ENCODE measurements around the gene COLGALT1. TPM values are rescaled to one million over a fixed set of nuclear protein-coding genes. Genes with fewer than 3 reads are reported as not detected.
"Not testable (repeated sequence)": the region's sequence is repeated elsewhere in the genome, so short reads cannot be mapped to it uniquely, and the experiment has no call there.

The COLGALT1 gene
- total RNA-seq, 1 donor = 62.5 TPM

DNA sequence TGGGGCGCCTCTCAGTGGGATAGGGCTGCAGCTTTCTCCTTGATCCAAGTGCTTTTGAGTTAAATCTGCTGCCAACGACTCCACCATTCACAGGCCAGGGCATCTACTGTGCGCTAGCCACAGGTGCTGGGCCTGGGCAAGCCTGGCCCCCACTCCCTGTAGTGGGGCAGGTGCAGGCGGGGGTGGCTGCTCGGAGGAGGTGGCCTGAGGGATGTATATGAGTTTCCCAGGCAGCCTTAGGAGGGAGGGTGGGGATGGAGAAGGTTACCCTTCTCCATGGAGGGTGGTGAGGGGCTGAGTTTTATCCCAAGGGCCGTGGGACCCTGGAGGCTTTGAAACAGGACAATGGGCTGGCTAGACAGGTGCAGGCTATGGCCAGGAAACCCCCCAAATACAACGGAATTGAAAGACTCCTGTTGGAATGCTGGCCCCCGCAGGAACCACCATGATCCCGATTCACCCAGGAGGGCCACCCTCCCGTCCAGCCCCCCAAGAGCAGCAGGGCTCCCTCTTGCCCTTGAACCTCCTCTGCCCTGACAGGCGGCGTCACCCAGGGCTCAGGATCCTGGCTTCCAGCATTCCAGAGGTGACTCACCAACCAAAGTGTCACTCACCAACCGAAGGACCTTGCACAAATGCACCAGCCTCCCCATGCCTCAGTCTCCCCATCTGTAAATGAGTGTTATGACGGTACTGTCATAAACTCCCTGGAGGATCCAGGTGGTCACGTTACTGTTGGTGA, 39.9 kb upstream of the COLGALT1 start:
- H3K4me3 ChIP-seq (ENCODE audit: low read depth, low read length) = no peak overlapping the region
- TF ChIP-seq, protein P1, sequence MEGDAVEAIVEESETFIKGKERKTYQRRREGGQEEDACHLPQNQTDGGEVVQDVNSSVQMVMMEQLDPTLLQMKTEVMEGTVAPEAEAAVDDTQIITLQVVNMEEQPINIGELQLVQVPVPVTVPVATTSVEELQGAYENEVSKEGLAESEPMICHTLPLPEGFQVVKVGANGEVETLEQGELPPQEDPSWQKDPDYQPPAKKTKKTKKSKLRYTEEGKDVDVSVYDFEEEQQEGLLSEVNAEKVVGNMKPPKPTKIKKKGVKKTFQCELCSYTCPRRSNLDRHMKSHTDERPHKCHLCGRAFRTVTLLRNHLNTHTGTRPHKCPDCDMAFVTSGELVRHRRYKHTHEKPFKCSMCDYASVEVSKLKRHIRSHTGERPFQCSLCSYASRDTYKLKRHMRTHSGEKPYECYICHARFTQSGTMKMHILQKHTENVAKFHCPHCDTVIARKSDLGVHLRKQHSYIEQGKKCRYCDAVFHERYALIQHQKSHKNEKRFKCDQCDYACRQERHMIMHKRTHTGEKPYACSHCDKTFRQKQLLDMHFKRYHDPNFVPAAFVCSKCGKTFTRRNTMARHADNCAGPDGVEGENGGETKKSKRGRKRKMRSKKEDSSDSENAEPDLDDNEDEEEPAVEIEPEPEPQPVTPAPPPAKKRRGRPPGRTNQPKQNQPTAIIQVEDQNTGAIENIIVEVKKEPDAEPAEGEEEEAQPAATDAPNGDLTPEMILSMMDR (IDR thresholded peaks at IDR 0.05; ENCODE audit: insufficient read depth, low read length) = no peak
- no peak for DNase-seq (ENCODE audit: low read depth)

DNA sequence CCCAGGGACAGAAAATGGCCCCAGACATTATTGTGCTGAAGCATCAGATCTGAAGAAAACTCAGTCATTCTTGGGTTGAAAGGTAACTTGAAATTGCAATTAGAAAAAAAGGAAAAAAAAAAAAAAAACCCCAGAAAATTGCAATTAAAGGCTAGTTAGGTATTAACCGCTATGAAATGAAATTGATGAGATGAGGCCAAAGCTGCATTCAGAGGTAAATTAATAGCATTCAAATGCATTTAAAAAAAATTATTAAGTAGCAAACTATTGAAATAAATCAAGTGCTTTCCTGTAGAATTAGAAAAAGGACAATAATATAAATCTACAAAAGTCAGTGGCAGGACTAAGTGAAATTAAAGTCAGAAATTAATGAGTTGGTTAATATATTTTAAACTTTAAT, 37.6 kb upstream of the COLGALT1 start:
- TF ChIP-seq, protein P1 (IDR thresholded peaks at IDR 0.05; ENCODE audit: insufficient read depth, low read length) = no peak
- H3K4me3 ChIP-seq (ENCODE audit: low read depth, low read length) = no peak overlapping the region
- DNase-seq (ENCODE audit: low read depth) = no peak

GRCh38 chr19:17518654-17519053, 36.8 kb upstream of the COLGALT1 start:
- not testable (repeated sequence) for H3K4me3 ChIP-seq (ENCODE audit: low read depth, low read length); DNase-seq (ENCODE audit: low read depth)

DNA sequence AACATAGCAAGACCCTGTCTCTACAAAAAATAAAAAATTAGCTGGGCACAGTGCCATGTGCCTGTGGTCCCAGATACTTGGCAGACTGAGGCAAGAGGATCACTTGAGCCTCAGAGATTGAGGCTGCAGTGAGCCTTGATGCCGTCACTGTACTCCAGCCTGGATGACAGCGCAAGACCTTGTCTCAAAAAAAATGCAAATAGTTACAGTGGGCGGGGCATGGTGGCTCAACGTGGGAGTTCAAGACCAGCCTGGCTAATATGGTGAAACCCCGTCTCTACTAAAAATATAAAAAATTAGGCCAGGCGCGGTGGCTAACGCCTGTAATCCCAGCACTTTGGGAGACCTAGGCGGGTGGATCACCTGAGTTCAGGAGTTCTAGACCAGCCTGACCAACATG, 35.5 kb upstream of the COLGALT1 start:
- DNase-seq (ENCODE audit: low read depth) = no peak
- no peak overlapping the region for H3K4me3 ChIP-seq (ENCODE audit: low read depth, low read length)
- TF ChIP-seq, protein P1 (IDR thresholded peaks at IDR 0.05; ENCODE audit: insufficient read depth, low read length) = no peak

- H3K4me3 ChIP-seq (ENCODE audit: low read depth, low read length) = no peak overlapping the region
- DNase-seq (ENCODE audit: low read depth) = no peak
- TF ChIP-seq, protein P1 (IDR thresholded peaks at IDR 0.05; ENCODE audit: insufficient read depth, low read length) = no peak
Observed at GRCh38 chr19:17520865-17521264, 34.6 kb upstream of the COLGALT1 start.

DNA sequence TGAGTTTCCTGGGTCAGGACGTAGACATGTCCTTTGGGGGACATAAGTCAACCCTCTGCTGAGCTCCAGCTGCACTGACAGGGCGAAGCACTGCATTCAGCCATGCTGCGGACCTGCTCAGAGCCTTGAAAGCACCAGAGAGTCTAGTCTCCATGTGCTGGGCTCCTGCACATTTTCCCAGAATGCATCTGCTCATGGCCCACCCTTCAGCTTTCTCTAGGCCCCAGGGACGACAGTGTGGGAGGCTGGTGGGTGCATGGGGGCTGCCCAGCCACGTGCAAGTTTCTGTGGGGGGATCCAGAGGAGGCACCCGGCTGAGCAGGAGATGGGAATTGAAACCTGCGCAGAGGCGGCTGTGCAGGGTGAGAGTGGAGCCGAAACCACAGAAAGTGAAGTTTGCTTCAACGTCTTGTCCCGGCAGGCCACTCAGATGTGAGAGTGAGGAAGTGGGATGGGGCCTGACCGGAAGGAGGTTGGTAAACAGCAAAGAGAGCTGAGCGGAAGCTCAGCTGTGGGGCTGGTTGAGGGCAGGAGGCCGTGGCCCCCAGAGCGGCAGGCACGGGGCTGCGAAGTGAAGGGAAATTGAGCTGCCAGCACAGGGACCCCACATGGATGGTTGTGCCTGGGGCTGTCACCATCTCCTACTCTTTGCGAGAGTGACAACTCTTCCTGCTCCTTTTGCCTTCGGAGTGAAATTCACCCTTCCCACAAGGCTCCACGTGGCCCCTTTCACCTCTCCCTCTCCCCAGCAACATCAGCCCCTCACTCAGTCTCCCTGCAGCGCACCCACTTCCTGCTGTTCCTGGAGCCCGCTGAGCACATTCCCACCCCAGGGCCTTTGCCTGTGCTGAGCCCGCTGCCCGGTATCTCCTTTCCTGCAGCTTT, 32.2 kb upstream of the COLGALT1 start:
- TF ChIP-seq, protein P1 (IDR thresholded peaks at IDR 0.05; ENCODE audit: insufficient read depth, low read length) = no peak
- no peak for DNase-seq (ENCODE audit: low read depth)
- no peak overlapping the region for H3K4me3 ChIP-seq (ENCODE audit: low read depth, low read length)

- no peak overlapping the region for H3K4me3 ChIP-seq (ENCODE audit: low read depth, low read length)
- TF ChIP-seq, protein P1 (IDR thresholded peaks at IDR 0.05; ENCODE audit: insufficient read depth, low read length) = no peak
- DNase-seq (ENCODE audit: low read depth) = no peak
Observed at GRCh38 chr19:17524651-17525050, 30.8 kb upstream of the COLGALT1 start.
